Endodermal cell (in vitro differentiated cells): ENCODE results near the gene CCDC88C. TPM values are rescaled to one million over a fixed set of nuclear protein-coding genes. Genes with fewer than 3 reads are reported as not detected.

Source experiments
- DNase-seq: peaks from one replicate; pipeline ENCODE4 v3.0.0-alpha.2; 2017
- H3K27ac ChIP-seq: 2 replicates; pipeline ENCODE4 v1.5.1; 2013; ENCODE audit warnings: mild to moderate bottlenecking, low read depth, low read length, moderate library complexity
- H3K27me3 ChIP-seq: 2 replicates; pipeline ENCODE4 v1.6.1; 2013; ENCODE audit warnings: mild to moderate bottlenecking, low read length, moderate library complexity; ENCODE audit not compliant: insufficient read depth, control insufficient read depth, poor library complexity, severe bottlenecking
- H3K36me3 ChIP-seq: 2 replicates; pipeline ENCODE4 v1.7.0; 2013; ENCODE audit warnings: mild to moderate bottlenecking, low read length, moderate library complexity; ENCODE audit not compliant: control insufficient read depth, insufficient read depth
- H3K4me1 ChIP-seq: one replicate; pipeline ENCODE4 v1.7.0; 2013; ENCODE audit warnings: low read length; ENCODE audit not compliant: control insufficient read depth, insufficient read depth
- H3K4me3 ChIP-seq: 2 replicates; pipeline ENCODE4 v1.5.1; 2013; ENCODE audit warnings: mild to moderate bottlenecking, low read length, moderate library complexity
- H3K9ac ChIP-seq: 2 replicates; pipeline ENCODE4 v1.6.1; 2013; ENCODE audit warnings: mild to moderate bottlenecking, low read length, moderate library complexity; ENCODE audit not compliant: poor library complexity, severe bottlenecking; ENCODE audit errors: extremely low read depth
- H3K9me3 ChIP-seq: 2 replicates; pipeline ENCODE4 v1.6.1; 2013; ENCODE audit warnings: mild to moderate bottlenecking, low read length, moderate library complexity; ENCODE audit not compliant: control insufficient read depth
- H3K27ac Mint-ChIP-seq: 2 replicates; pipeline ENCODE4 v1.8.0; 2020; ENCODE audit warnings: mixed read lengths
- H3K27me3 Mint-ChIP-seq: 2 replicates; pipeline ENCODE4 v1.8.0; 2021; ENCODE audit warnings: mild to moderate bottlenecking, mixed read lengths; ENCODE audit not compliant: insufficient read depth
- H3K36me3 Mint-ChIP-seq: 2 replicates; pipeline ENCODE4 v1.8.0; 2020; ENCODE audit warnings: low read depth, mixed read lengths
- H3K4me1 Mint-ChIP-seq: 2 replicates; pipeline ENCODE4 v1.8.0; 2020; ENCODE audit warnings: mixed read lengths
- H3K4me3 Mint-ChIP-seq: 2 replicates; pipeline ENCODE4 v1.8.0; 2020; ENCODE audit warnings: mild to moderate bottlenecking, moderate library complexity, mixed read lengths
- H3K9me3 Mint-ChIP-seq: 2 replicates; pipeline ENCODE4 v1.8.0; 2020; ENCODE audit warnings: mild to moderate bottlenecking, mixed read lengths
- CTCF ChIP-seq: fragments of 200-600 bp; sonication (generic); conservative IDR thresholded peaks from 2 replicates; pipeline ENCODE4 v1.5.0; 2021; ENCODE audit warnings: antibody characterized with exemption, mild to moderate bottlenecking
- WGBS, 2 experiments: methylation state at CpG; one replicate each; pipeline versions ENCODE4 v1.1.5 to v1.1.7; 2013; ENCODE audit warnings: missing lambda C conversion rate in 2 of 2, mixed read lengths in 1 of 2; ENCODE audit not compliant: insufficient coverage in 1 of 2, insufficient read length in 1 of 2; 5-methylcytosine and 5-hydroxymethylcytosine counted together
- total RNA-seq, 2 donors: library from RNA; stranded (reverse); fragmentation: NEBNext Ultra II Directional in 1 of 2; extraction: Animal tissue kit (Norgen Biotek cat#: 25700) in 1 of 2; gene quantifications; 2 replicates in 1 of 2; 3 replicates in 1 of 2; pipeline ENCODE4 v1.2.1, GENCODE V29; 2021

Gene CCDC88C
- total RNA-seq, 2 donors from 2014 or later, result 50.0 to 50.5 TPM

GRCh38 chr14:91398707-91399106 is 18.9 kb downstream of the CCDC88C start:
- WGBS, 2 experiments, result 81 to 82% methylated on average over 2 to 6 of the region's 6 CpGs
- peaks cover 1% of the 10 kb centered on the region for H3K9me3 Mint-ChIP-seq
- no peak for TF ChIP-seq CTCF
- DNase-seq, result peak; percentile 53
- Histone ChIP-seq H3K27me3 (no peaks in the 10 kb centered on the region), H3K9me3 (peaks cover 5% of the 10 kb centered on the region), H3K27ac (no peak overlapping the region), H3K4me1 (peaks cover 6% of the 10 kb centered on the region), H3K4me3 (no peak overlapping the region), H3K36me3 (no peaks in the 10 kb centered on the region), H3K9ac (no peak overlapping the region)
- H3K4me1 Mint-ChIP-seq, result peaks cover 64% of the 10 kb centered on the region
- no peaks in the 10 kb centered on the region for H3K27me3 Mint-ChIP-seq
- no peak overlapping the region for H3K4me3 Mint-ChIP-seq
- H3K27ac Mint-ChIP-seq, result peak overlapping the region; percentile 53
- H3K36me3 Mint-ChIP-seq, result peaks cover 2% of the 10 kb centered on the region

DNA sequence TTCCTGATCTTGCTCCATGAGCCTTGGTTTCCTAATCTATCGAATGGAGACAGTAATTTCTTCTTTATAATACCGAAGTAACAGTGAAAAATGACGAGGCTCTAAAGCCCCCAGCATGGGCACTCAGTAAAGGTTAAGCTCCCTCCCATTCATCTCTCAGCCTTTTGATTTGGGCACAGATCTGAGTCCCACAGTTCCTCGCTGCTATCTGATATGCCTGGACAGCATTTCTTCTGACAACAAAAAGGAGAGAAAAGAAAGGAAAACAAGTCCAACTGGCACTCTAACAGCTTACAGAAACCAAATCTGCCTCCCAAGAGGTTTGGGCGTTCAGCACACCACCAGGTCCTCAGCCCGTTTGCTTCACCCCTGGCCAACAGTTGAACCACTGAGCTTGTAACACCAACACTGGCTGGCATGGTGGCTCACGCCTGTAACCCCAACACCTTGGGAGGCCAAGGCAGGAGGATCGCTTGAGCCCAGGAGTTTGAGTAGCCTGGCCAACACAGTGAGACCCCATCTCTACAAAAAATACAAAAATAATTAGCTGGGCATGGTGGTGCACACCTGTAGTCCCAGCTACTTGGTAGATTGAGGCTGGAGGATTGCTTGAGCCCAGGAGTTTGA is 19.5 kb downstream of the CCDC88C start:
- no peak overlapping the region for H3K4me3 Mint-ChIP-seq
- no peak overlapping the region for H3K27ac ChIP-seq
- H3K4me3 ChIP-seq, result no peak overlapping the region
- no peak for TF ChIP-seq CTCF
- no peaks in the 10 kb centered on the region for H3K27me3 Mint-ChIP-seq
- H3K9ac ChIP-seq, result no peak overlapping the region
- H3K36me3 Mint-ChIP-seq, result peaks cover 2% of the 10 kb centered on the region
- peaks cover 1% of the 10 kb centered on the region for H3K9me3 Mint-ChIP-seq
- DNase-seq, result no peak
- WGBS, 2 experiments, result 87 to 90% methylated on average over 6 to 8 of the region's 8 CpGs
- peak overlapping the region; percentile 20 for H3K27ac Mint-ChIP-seq
- H3K4me1 ChIP-seq, result peaks cover 12% of the 10 kb centered on the region
- H3K36me3 ChIP-seq, result no peaks in the 10 kb centered on the region
- H3K27me3 ChIP-seq, result no peaks in the 10 kb centered on the region
- peaks cover 5% of the 10 kb centered on the region for H3K9me3 ChIP-seq
- peaks cover 67% of the 10 kb centered on the region for H3K4me1 Mint-ChIP-seq

DNA sequence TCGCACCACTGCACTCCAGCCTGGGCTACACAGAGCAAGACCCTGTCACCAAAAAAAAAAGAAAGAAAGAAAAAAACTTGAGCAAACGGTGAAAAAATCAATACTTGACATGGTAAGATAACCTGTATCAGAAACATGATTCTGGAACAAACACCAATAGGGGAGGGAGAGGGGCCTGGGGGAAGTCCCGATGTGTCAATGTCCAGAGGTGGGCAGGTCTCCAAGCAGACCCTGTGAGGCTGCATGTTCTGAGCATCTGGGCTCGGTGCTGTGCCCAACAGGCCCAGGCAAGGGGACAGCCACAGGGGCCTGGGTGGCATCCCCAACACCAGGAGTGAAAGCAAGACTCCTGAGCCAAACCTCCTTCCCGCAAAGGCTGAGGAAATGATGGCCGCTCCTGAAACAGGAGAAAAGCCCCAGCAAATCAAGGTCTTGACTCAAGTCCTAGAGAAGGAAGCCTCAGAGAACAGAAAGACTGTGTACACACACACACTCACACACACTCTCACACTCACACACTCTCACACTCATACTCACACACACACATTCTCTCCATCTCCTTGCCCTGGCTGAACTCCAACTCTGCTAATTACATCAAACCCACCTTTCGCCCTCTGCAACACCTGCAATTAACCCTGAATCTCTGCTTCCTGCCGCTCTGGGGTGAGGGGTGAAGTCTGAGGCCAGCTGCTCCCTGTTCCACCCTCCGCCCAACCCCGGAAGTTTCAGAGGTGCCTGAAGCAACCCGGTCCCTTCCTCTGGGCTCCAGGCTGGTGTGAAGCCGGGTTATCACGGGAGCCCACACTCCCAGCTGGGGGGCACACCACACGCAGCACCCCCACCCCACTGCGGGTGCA is 20.4 kb downstream of the CCDC88C start:
- H3K36me3 Mint-ChIP-seq, result peaks cover 2% of the 10 kb centered on the region
- peaks cover 12% of the 10 kb centered on the region for H3K4me1 ChIP-seq
- no peak for TF ChIP-seq CTCF
- 79 to 93% methylated on average over 7 to 15 of the region's 15 CpGs for WGBS, 2 experiments
- H3K27ac Mint-ChIP-seq, result peak overlapping the region; percentile 2
- H3K36me3 ChIP-seq, result no peaks in the 10 kb centered on the region
- peak; percentile 74 for DNase-seq
- no peak overlapping the region for H3K4me3 Mint-ChIP-seq
- H3K4me1 Mint-ChIP-seq, result peaks cover 67% of the 10 kb centered on the region
- H3K9me3 Mint-ChIP-seq, result peaks cover 1% of the 10 kb centered on the region
- H3K27me3 Mint-ChIP-seq, result no peaks in the 10 kb centered on the region
- H3K27me3 ChIP-seq, result no peaks in the 10 kb centered on the region
- no peak overlapping the region for H3K4me3 ChIP-seq
- peaks cover 5% of the 10 kb centered on the region for H3K9me3 ChIP-seq
- no peak overlapping the region for H3K27ac ChIP-seq
- H3K9ac ChIP-seq, result no peak overlapping the region
